ENCODE measurements around the gene SPIRE1. TPM values are rescaled to one million over a fixed set of nuclear protein-coding genes. Genes with fewer than 3 reads are reported as not detected.

SPIRE1 gene
- total RNA-seq, 4 donors from 2014 or later = 25.3 to 39.5 (median 30.6) TPM

DNA sequence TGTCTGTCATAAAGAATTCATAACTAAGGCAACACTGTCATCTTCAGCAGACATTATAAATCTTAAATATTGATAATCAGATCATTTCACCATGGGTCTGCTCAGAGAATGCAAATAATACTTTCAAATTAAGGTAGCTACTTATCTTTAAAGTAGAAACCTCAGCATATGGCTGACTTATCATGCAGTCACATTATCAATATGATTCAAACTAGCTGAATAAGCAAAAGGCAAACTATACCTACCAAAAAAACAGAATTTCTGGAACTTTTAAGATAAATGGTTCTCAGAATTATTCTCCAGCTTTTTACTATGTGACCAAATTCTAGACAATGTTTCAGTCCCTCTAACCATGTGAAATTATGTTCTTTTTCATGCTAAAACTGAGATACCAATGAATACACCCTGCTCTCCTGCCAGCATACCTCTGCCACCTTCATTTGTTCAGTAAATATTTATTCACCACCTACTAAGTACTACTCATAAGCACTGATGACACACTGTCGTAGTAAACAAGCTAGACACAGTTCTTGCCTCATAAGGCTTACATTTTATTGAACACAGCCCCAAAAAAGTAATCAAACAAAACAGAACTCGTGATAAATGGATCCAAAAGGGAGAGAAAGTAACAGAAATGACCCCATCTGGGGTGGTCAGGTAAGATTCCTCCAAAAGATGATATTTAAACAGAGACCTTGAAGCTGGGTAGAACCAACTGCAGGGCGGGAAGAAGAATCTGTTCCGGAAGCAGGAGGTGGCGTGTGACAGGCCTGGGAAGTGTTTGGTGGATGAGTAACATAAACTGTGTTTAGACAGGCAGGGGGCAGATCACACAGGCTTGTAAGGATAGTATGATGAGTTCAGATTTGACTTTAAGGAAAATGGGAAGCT, 17.7 kb downstream of the SPIRE1 start:
- no peak for TF ChIP-seq POLR2A (IDR thresholded peaks at IDR 0.05)
- TF ChIP-seq, protein P1, sequence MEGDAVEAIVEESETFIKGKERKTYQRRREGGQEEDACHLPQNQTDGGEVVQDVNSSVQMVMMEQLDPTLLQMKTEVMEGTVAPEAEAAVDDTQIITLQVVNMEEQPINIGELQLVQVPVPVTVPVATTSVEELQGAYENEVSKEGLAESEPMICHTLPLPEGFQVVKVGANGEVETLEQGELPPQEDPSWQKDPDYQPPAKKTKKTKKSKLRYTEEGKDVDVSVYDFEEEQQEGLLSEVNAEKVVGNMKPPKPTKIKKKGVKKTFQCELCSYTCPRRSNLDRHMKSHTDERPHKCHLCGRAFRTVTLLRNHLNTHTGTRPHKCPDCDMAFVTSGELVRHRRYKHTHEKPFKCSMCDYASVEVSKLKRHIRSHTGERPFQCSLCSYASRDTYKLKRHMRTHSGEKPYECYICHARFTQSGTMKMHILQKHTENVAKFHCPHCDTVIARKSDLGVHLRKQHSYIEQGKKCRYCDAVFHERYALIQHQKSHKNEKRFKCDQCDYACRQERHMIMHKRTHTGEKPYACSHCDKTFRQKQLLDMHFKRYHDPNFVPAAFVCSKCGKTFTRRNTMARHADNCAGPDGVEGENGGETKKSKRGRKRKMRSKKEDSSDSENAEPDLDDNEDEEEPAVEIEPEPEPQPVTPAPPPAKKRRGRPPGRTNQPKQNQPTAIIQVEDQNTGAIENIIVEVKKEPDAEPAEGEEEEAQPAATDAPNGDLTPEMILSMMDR (IDR thresholded peaks at IDR 0.05) = no peak
- Histone ChIP-seq H3K9me3 (no peaks in the 10 kb centered on the region), H3K4me3 (replicated peaks in 1 of 3) (no peak overlapping the region), H3K4me1 (peaks cover 5 to 12% of the 10 kb centered on the region in 2 donors), H3K27me3 (no peaks in the 10 kb centered on the region), H3K36me3 (no peaks in the 10 kb centered on the region), H3K27ac (no peak overlapping the region)
- DNase-seq = no peak
- WGBS, 2 donors = 75 to 83% methylated on average over 5 of the region's 5 CpGs
- intact Hi-C loops (cut with DNase I) = no loop called here

DNA sequence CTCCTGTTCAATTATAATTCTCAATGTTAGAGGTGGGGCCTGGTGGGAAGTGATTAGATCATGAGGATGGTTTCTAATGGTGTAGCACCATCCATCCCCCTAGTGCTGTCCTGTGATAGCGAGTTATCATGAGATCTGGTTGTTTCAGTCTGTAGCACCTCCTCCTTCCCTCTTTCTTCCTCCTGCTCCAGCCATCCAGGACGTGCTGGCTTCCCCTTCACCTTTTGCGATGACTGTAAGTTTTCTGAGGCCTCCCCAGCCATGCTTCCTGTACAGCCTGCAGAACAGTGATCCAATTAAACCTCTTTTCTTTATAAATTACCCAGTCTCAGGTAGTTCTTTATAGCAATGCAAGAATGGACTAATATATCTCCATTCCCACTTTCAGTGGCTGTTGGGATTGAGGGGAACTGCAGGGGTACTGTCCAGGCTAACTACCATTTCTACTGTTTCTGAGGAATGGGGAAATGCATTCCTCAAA, 19.2 kb downstream of the SPIRE1 start:
- no peaks in the 10 kb centered on the region for H3K9me3 ChIP-seq
- H3K4me1 ChIP-seq = peaks cover 0 to 6% of the 10 kb centered on the region in 2 donors
- H3K36me3 ChIP-seq = no peaks in the 10 kb centered on the region
- WGBS, 2 donors = 58 to 61% methylated on average over 3 of the region's 3 CpGs
- TF ChIP-seq, protein P1 (IDR thresholded peaks at IDR 0.05) = no peak
- no peak for TF ChIP-seq POLR2A (IDR thresholded peaks at IDR 0.05)
- H3K27me3 ChIP-seq = no peaks in the 10 kb centered on the region
- peak overlapping the region in 2 of 3 donors; percentile 45 to 46 for H3K27ac ChIP-seq
- intact Hi-C loops (cut with DNase I) = no loop called here
- H3K4me3 ChIP-seq (replicated peaks in 1 of 3) = no peak overlapping the region
- DNase-seq = no peak

GRCh38 chr18:12637901-12638643, 19.8 kb downstream of the SPIRE1 start:
- Histone ChIP-seq H3K4me3 (replicated peaks in 1 of 3) (no peak overlapping the region), H3K27me3 (no peaks in the 10 kb centered on the region), H3K36me3 (no peaks in the 10 kb centered on the region), H3K27ac (peak overlapping the region in 2 of 3 donors; percentile 45 to 46), H3K9me3 (no peaks in the 10 kb centered on the region), H3K4me1 (peaks cover 0 to 6% of the 10 kb centered on the region in 2 donors)
- intact Hi-C loops (cut with DNase I) = no loop called here
- DNase-seq = no peak
- WGBS, 2 donors = 96 to 97% methylated on average over 4 of the region's 4 CpGs
- TF ChIP-seq, protein P1 (IDR thresholded peaks at IDR 0.05) = no peak
- TF ChIP-seq POLR2A (IDR thresholded peaks at IDR 0.05) = no peak

DNA sequence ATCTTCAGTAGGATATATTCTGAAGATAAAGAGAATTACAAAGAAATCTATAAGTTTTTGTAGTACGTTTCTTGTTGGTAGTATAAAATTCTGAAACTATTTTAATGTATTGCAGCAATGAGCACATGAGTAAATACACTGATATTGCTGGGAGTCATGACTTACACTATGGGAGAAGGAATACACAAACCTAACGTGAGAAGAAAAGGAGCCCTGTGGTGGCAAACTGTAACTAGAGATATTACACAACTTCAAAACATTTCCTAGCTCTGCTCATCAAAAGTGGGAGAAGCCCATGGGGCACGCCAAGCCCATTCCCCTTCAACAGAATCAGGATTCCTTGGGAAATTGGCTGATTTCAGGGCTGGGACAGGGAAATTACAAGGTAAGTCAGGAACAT, 20.5 kb downstream of the SPIRE1 start:
- Histone ChIP-seq H3K36me3 (no peaks in the 10 kb centered on the region), H3K27ac (no peak overlapping the region), H3K4me3 (replicated peaks in 1 of 3) (no peak overlapping the region), H3K9me3 (no peaks in the 10 kb centered on the region), H3K27me3 (no peaks in the 10 kb centered on the region), H3K4me1 (peaks cover 0 to 6% of the 10 kb centered on the region in 2 donors)
- intact Hi-C loops (cut with DNase I) = no loop called here
- no peak for TF ChIP-seq POLR2A (IDR thresholded peaks at IDR 0.05)
- TF ChIP-seq, protein P1 (IDR thresholded peaks at IDR 0.05) = no peak
- 94 to 97% methylated on average over 3 of the region's 3 CpGs for WGBS, 2 donors
- no peak for DNase-seq
